Adrenal gland (tissue), 12 donors: ENCODE data around the gene FMO2. TPM values are rescaled to one million over a fixed set of nuclear protein-coding genes. Genes with fewer than 3 reads are reported as not detected.

Experiments used
- DNase-seq, 7 donors: peaks; one replicate each; pipeline ENCODE4 v3.0.0-alpha.2; 2019 to 2020
- H3K27ac ChIP-seq, 5 donors: fragments of 200-600 bp; sonication (generic) in 4 of 5; 1 replicate in 3 of 5; 2 replicates in 2 of 5; pipeline versions ENCODE4 v1.5.1 to v1.8.0; 2016 to 2020; ENCODE audit warnings: mild to moderate bottlenecking in 1 of 5
- H3K27me3 ChIP-seq: fragments of 200-600 bp; 2 replicates; pipeline ENCODE4 v1.8.0; 2021
- H3K36me3 ChIP-seq, 2 donors: fragments of 200-600 bp; replicated peaks in 1 of 2; 1 replicate in 1 of 2; 2 replicates in 1 of 2; pipeline versions ENCODE4 v1.5.1 to v1.8.0; 2018 to 2022
- H3K4me1 ChIP-seq, 2 donors: fragments of 200-600 bp; replicated peaks in 1 of 2; 1 replicate in 1 of 2; 2 replicates in 1 of 2; pipeline versions ENCODE4 v1.5.1 to v1.8.0; 2018 to 2021
- H3K4me3 ChIP-seq, 4 donors: fragments of 200-600 bp; sonication (generic) in 3 of 4; one replicate each; pipeline ENCODE4 v1.5.1; 2016 to 2018
- H3K9me3 ChIP-seq, 3 donors: fragments of 200-600 bp; sonication (generic) in 1 of 3; replicated peaks in 1 of 3; 1 replicate in 2 of 3; 2 replicates in 1 of 3; pipeline versions ENCODE4 v1.5.1 to v1.8.0; 2016 to 2021
- POLR2A ChIP-seq, 2 donors: fragments of 450-650 bp; IDR thresholded peaks; one replicate each; pipeline ENCODE4 v1.6.1; 2017; ENCODE audit warnings: antibody characterized with exemption in 2 of 2, mild to moderate bottlenecking in 2 of 2, moderate library complexity in 1 of 2
- WGBS, 4 donors: extraction: QIAGEN DNeasy Blood & Tissue Kit in 2 of 4; methylation state at CpG; one replicate each; pipeline versions ENCODE4 v1.1.5 to v1.1.7; 2013 to 2017; 5-methylcytosine and 5-hydroxymethylcytosine counted together
- intact Hi-C, 2 donors: fragments of 100-400 bp; cut with DNase I; formaldehyde crosslinking; loops; one replicate each; pipeline versions ENCODE4 v1.14.1 to v1.15.0; 2022 to 2023
- polyA plus RNA-seq, 3 donors: library from polyadenylated mRNA; stranded (reverse); fragments of 200-250 nt in 2 of 3; fragments of 350-450 nt in 1 of 3; fragmentation: Illumina TruSeq in 1 of 3; extraction: RNeasy Lipid Tissue Mini Kit (QIAGEN cat#74804) in 1 of 3; gene quantifications; one replicate each; pipeline ENCODE4 v1.2.3, GENCODE V29; 2013 to 2014
- total RNA-seq, 9 donors: library from RNA; depleted of rRNA in 4 of 9; stranded (reverse); fragments of >200 nt in 4 of 9; fragments of 120-200 nt in 1 of 9; fragmentation: NEBNext Ultra II Directional in 1 of 9; extraction: Animal tissue kit (Norgen Biotek cat#: 25700) in 1 of 9; gene quantifications; one replicate each; pipeline versions ENCODE4 v1.1.0 to v1.2.4, GENCODE V29; 2013 to 2023
- TF ChIP-seq, protein P1 (sequence below), 6 experiments: fragments of 450-650 bp in 4 of 6; fragments of 200-600 bp in 2 of 6; sonication (generic) in 1 of 6; IDR thresholded peaks; 1 replicate in 5 of 6; 2 replicates in 1 of 6; pipeline versions ENCODE4 v1.5.1 to v1.8.0; 2016 to 2021; ENCODE audit warnings: antibody characterized with exemption in 6 of 6, mild to moderate bottlenecking in 2 of 6, moderate library complexity in 1 of 6
- donor health status: healthy with polysubstance abuse.
- donor health status: Bipolar disorder and iron deficiency.
- donor health status: DM: yes; HTN: yes; CAD: no.
- donor health status: DM: no; HTN: no; CAD: no.
- donor health status: DM: no; HTN: no; CAD: no.
- donor health status: DM: yes; HTN: yes; CAD: no.

Gene FMO2
- total and polyA plus RNA-seq, 12 donors: 0.72 to 149 (median 47.9) TPM

DNA sequence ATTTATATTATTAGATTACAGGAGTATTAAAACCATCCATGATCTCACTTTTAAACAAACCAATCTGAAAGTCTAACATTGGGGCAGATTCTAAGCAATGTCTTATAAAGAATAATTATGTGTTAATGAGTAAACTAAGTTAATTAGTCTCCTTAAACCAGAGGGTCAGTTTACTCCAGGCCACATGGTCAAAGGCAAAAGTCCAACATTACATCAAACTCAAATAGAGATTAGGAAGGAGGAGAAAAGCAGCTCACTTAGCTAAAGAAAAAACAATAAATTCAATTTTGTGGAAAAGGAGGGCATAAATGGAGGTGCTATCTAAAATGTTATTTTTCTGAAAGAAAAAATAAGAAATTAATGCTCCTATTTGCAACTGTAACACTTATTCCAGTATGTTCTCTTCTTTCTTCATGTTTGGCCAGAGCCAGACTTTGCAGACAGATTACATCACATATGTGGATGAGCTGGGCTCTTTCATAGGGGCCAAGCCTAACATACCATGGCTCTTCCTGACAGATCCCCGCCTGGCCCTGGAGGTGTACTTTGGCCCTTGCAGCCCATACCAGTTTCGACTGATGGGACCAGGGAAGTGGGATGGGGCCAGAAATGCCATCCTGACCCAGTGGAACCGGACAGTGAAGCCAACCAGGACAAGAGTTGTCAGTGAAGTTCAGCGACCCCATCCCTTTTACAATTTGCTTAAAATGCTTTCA, 24.3 kb upstream of the FMO2 start:
- no peak for DNase-seq
- WGBS, 4 donors: 66 to 85% (median 83%) methylated on average over 4 of the region's 4 CpGs
- Histone ChIP-seq H3K36me3 (no peaks in the 10 kb centered on the region), H3K9me3 (no peaks in the 10 kb centered on the region), H3K27ac (no peak overlapping the region), H3K27me3 (no peaks in the 10 kb centered on the region), H3K4me3 (no peak overlapping the region), H3K4me1 (no peaks in the 10 kb centered on the region)
- intact Hi-C loops: no loop called here
- TF ChIP-seq, protein P1, sequence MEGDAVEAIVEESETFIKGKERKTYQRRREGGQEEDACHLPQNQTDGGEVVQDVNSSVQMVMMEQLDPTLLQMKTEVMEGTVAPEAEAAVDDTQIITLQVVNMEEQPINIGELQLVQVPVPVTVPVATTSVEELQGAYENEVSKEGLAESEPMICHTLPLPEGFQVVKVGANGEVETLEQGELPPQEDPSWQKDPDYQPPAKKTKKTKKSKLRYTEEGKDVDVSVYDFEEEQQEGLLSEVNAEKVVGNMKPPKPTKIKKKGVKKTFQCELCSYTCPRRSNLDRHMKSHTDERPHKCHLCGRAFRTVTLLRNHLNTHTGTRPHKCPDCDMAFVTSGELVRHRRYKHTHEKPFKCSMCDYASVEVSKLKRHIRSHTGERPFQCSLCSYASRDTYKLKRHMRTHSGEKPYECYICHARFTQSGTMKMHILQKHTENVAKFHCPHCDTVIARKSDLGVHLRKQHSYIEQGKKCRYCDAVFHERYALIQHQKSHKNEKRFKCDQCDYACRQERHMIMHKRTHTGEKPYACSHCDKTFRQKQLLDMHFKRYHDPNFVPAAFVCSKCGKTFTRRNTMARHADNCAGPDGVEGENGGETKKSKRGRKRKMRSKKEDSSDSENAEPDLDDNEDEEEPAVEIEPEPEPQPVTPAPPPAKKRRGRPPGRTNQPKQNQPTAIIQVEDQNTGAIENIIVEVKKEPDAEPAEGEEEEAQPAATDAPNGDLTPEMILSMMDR (IDR thresholded peaks at IDR 0.05): no peak
- TF ChIP-seq POLR2A (IDR thresholded peaks at IDR 0.05): no peak

GRCh38 chr1:171161431-171161830, 23.7 kb upstream of the FMO2 start:
- Histone ChIP-seq H3K27ac (no peak overlapping the region), H3K27me3 (no peaks in the 10 kb centered on the region), H3K36me3 (no peaks in the 10 kb centered on the region), H3K4me3 (no peak overlapping the region), H3K9me3 (no peaks in the 10 kb centered on the region), H3K4me1 (no peaks in the 10 kb centered on the region)
- no peak for DNase-seq
- intact Hi-C loops: no loop called here
- no peak for TF ChIP-seq POLR2A (IDR thresholded peaks at IDR 0.05)
- TF ChIP-seq, protein P1 (IDR thresholded peaks at IDR 0.05): no peak

DNA sequence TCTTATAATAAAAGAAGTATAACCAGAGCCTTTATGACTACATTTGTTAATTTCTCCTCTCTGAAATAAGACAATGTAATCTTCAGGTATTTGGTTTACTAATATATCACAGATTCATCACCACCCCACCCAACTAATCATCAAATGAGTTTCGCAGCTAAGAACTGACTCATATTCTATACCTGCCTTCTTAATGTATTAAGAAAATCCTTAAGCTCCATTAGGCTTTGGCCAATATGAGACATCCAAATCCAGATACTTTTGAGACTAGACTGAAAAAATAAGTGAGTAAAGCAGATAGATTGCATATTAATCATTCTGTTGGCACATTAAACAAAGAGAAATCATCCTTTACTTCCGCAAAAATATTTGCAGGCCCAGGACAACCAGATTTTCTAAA, 18.7 kb upstream of the FMO2 start:
- intact Hi-C loops: no loop called here
- H3K9me3 ChIP-seq: no peaks in the 10 kb centered on the region
- no peaks in the 10 kb centered on the region for H3K36me3 ChIP-seq
- no peak overlapping the region for H3K27ac ChIP-seq
- no peak overlapping the region for H3K4me3 ChIP-seq
- DNase-seq: no peak
- no peaks in the 10 kb centered on the region for H3K4me1 ChIP-seq
- TF ChIP-seq POLR2A (IDR thresholded peaks at IDR 0.05): no peak
- TF ChIP-seq, protein P1 (IDR thresholded peaks at IDR 0.05): no peak
- WGBS, 4 donors: 85 to 88% (median 87%) methylated on average over 2 of the region's 2 CpGs
- no peaks in the 10 kb centered on the region for H3K27me3 ChIP-seq

GRCh38 chr1:171167785-171168184, 17.3 kb upstream of the FMO2 start:
- WGBS, 4 donors: 50 to 97% (median 96%) methylated on average over 2 of the region's 2 CpGs
- Histone ChIP-seq H3K36me3 (no peaks in the 10 kb centered on the region), H3K4me1 (no peaks in the 10 kb centered on the region), H3K27ac (no peak overlapping the region), H3K9me3 (no peaks in the 10 kb centered on the region), H3K27me3 (no peaks in the 10 kb centered on the region), H3K4me3 (no peak overlapping the region)
- DNase-seq: no peak
- TF ChIP-seq POLR2A (IDR thresholded peaks at IDR 0.05): no peak
- TF ChIP-seq, protein P1 (IDR thresholded peaks at IDR 0.05): no peak
- intact Hi-C loops: no loop called here
